DMS153 treated with DMSO at 0.1 percent for 48 hours (cell line): ENCODE measurements around the gene DNASE1L1.

Experiments
- DNase-seq: peaks from one replicate; lab custom pipeline; 2025; ENCODE audit not compliant: unreplicated experiment; lab: John Stamatoyannopoulos, UW

The DNASE1L1 gene

GRCh38 chrX:154436983-154437752 lies 28.1 kb upstream of the DNASE1L1 start, which contains the start of gene GDI1:
Gene GDI1, plus strand, starts transcription at chrX:154437154. Its CDS starts 101 bp downstream, at chrX:154437255.
- DNase-seq = peak; percentile 9

DNA sequence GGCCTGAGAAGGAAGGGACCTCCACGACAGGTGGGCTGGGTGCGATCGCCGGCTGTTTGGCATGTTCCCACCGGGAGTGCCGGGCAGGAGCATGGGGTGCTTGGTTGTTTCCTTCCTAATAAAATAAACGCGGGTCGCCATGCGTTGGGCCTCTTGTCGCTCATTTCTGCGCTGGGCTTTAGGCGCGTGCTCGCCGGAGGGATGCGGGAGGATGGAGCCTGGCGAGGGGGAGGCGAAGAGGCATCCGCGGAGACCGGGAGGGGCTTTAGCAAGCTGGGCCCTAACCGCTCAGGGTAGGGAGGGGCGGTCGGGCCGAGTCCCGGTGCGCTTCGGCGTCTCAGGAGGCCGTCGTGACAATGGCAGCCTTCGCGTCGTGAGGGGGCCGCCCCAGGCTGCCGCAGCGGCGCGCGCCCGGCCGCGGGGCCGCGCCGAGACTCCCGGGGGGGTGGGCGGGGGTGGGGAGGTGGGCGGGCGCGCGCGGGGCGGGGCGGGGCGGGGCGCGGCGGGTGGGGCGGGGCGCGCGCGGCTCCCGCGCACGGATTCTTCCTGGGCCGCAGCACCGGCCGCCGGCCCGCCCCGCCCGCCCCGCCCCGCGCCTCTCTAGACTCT lies 27.4 kb upstream of the DNASE1L1 start:
- no peak for DNase-seq

- no peak for DNase-seq
Measured at GRCh38 chrX:154435171-154435733, 26.2 kb upstream of the DNASE1L1 start.

DNA sequence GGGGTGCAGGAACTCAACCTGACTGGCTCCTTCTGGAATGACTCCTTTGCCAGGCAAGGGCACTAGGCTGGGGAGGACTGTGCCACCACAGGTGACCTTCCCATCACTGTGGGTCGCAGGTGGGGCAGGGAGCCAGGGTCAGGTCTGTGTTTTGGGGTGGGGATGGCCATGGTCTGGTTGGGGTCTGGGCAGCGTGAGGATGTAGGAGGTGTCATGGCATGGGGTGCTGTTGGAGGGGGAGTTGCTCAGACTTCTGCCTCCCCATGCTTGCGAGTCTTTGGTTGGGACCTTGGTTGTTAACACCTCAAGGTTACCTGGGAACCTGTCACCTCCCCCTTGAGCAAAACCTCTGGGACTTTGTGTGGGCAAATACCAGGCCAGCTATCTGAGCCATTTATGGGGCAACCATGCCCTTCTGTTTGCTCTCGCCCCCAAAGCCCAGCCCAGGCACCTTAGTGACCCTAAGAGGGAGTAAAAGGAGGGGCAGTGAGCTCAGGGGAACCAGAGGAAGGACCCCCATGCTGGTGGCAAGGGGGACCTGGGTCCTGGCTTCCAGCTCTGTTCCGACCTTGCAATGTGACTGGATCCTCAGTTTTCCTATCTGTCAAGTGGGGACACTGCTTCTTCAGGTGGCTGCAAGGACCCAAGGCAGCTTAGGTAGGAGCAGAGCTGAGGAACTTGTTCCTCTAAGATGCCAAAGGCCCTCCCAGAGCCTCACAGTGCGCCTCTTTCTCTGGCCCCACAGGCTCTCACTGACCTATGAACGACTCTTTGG lies 25.5 kb upstream of the DNASE1L1 start:
- no peak for DNase-seq

DNA sequence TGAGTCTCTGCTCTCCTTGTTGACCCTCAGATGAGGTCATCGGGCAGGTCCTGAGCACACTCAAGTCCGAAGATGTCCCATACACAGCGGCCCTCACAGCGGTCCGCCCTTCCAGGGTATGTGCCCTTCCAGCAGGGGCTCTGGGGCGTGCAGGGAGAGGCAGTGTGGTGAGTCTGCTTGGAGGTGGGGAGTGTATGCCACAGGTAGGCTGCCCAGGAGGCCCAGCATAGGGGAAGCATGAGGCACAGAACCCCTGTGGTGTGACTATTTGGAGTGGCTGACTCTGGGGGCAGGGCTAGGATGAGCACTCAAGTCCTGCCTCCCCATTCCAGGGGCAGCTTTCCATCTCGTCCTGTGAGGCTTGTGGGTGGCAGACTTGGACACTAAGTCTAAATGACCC lies 24.6 kb upstream of the DNASE1L1 start:
- no peak for DNase-seq

GRCh38 chrX:154432210-154432609 lies 23.2 kb upstream of the DNASE1L1 start:
- DNase-seq = no peak

- no peak for DNase-seq
Measured at GRCh38 chrX:154431341-154431740, 22.3 kb upstream of the DNASE1L1 start.

DNA sequence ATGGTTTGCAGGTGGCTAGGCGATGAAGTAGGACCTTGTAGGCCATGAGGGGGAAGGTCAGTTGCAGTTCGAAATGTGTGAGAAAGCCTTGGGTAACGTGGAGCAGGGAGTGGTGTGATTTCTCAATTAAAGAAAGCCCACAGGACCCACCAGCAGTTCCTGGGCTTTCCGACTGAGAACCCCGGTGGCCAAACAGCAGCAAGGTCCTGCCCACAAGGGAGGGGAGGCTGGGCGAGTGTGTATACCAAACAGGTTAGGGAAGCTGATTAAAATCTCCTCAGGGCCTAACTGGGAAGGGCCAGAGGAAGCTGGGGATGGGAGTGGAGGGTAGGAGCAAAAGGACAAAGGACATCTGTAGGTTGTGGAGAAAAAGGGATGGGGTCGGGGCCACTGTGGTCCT lies 21.9 kb upstream of the DNASE1L1 start:
- no peak for DNase-seq

GRCh38 chrX:154430479-154430878 lies 21.4 kb upstream of the DNASE1L1 start:
- no peak for DNase-seq

DNA sequence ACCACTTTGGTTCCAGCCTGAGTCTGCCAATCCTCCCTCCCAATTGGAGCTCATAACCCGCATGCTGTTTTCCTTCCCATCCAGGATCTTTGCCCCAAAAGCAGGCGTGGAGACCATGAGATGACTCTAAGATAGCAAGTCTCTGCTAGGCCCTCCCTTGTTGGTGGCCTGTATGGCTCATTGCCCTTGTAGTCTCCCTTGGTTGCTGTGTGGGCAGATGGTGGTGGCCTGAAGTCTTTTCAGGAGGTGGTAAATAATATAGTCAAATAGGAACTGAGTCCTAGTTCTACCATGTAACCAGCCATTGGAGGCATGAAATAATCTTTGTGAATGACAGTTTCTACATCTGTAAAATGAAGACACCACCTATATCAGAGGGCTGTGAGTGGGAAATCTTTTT lies 20.7 kb upstream of the DNASE1L1 start:
- no peak for DNase-seq

DNA sequence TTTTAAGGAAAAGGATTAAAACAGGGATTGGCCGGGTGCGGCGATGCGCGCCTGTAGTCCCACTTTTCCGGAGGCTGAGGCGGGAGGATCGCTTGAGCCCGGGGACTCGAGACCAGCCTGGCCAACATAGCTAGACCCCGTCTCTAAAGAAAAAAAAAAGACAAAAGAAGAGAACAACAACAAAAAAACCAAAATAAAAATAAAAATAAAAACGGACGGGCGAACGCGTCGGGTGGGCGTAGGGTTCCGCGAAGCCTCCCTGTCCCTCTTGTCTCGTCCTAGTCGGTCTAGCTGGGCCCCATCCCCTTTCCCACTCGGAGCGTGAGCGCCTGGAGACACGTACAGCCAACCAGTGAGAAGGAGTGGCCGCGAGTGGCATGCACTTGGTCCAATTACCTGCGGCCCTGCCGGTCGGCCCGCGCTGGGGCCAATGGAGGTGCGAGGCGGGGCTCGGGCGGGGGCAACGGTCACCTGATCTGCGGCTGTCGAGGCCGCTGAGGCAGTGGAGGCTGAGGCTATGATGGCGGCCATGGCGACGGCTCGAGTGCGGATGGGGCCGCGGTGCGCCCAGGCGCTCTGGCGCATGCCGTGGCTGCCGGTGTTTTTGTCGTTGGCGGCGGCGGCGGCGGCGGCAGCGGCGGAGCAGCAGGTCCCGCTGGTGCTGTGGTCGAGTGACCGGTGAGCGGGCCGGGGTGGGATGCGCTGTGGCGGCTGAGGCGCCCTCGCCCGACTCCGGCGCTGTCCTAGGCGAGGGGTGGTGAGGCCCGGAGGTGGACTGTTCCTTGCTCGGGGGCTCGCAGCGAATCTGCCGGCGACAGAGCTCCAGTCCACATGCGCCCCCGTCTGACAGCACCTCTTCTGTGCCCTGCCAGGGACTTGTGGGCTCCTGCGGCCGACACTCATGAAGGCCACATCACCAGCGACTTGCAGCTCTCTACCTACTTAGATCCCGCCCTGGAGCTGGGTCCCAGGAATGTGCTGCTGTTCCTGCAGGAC lies 19.4 kb upstream of the DNASE1L1 start, which contains the start of gene ATP6AP1:
ATP6AP1 (plus strand) TSS at position 502 of the 996 bp plus-strand sequence; CDS start at position 518, 16 bp downstream.
- DNase-seq = peak; percentile 93

DNA sequence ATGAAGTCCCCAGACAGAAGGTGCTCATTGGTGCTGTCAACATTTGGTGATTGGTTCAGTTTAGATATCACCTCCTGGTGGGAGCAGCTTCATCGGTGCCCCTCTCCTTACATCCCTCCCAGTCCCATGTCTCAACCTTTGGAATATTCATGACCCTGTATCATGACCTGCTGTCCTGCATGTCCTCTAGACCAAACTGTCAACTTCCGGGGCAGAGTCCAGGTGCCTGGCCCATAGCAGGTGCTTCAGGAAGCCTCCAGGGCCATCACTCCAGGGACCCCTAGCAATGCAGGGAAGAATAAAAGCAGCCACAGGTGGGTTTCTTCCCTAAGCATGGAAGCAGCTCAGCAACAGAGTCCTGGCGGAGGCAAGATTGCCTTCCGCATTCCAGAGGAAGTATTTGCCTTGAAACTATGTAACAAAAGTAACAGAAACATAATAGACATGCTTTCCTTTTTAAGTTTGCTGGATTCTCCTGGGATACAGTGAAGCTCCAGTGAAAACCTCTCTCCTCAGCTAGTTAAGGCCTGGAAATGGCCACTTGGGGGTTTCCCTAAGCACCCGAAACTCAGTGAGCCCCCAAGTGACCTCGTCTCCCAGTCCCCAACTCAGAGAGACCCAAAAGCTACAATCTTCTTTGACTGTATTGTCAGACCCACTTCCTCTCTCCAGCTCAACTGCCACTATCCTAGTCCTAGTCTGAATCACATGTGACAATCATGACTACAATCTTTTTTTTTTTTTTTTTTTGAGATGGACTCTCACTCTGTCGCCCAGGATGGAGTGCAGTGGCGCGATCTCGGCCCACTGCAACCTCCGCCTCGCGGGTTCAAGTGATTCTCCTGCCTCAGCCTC lies 18.1 kb upstream of the DNASE1L1 start:
- DNase-seq = no peak

DNA sequence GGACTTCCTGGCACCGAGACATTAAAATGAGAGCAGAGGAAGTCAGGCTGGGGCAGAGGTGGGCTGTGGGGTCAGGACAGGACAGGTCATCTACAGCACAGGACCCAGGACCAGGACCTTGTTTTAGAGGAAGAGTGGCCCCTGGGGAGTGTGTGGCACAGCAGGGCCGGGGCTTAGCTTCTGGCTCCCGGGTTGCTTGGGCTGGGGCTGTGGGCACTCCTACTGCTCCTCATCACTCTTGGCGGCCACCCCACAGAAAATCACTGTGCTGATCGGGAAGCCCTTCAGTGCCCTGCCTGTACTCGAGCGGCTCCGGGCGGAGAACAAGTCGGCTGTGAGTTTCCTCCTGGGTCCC lies 11.3 kb upstream of the DNASE1L1 start:
- DNase-seq = no peak

GRCh38 chrX:154419688-154420401 lies 10.8 kb upstream of the DNASE1L1 start:
- DNase-seq = peak; percentile 25

GRCh38 chrX:154419189-154419588 lies 10.1 kb upstream of the DNASE1L1 start:
- DNase-seq = no peak

DNA sequence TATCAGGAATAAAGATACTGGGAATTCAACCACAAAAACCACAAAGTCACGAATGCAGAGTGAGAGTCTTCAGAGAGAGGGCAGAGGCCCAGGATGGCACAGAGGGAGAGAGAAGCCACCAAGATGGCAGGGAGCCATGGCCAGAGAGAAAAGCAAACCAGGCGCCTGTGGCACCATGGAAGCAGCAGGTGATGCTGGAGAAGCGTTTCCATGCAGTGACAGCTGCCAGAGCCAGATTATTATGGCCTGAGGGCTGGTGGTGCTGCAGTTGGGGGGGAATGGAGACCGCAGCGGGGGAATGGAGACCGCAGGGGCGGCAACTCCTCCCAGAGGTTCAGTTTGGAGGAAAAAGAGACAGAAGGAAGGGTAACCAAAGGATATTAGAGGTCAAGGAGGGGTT lies 8.1 kb upstream of the DNASE1L1 start:
- no peak for DNase-seq

GRCh38 chrX:154413142-154413541 lies 4.1 kb upstream of the DNASE1L1 start:
- no peak for DNase-seq

DNA sequence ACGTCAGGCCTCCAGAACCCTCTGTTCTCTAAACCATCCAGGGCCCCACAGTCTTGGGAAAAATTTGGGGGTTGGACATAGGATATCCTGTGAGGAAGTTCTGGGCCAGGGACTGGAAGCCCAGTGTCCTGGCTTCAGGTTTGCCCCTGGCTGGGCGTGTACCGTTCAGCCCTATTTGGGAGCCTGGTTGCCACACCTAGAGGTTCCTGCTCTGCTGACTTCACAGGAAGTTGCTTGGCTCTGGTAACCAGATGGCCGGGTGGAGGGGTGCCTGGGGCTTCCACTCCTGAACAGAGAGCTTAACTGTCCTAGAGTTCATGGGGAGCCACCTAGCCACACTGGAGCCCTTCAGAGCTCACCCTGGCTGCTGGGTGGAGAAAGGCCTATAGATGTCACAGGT lies 3.4 kb upstream of the DNASE1L1 start:
- no peak for DNase-seq

- peak; percentile 18 for DNase-seq
Measured at GRCh38 chrX:154411981-154412340, 2.9 kb upstream of the DNASE1L1 start.
